HCT116 (cell line): ENCODE results near the gene RECQL5.

Experiments used
- EZH2 ChIP-seq: fragments of 200-600 bp; sonication (generic); IDR thresholded peaks from 2 replicates; pipeline ENCODE4 v1.6.1; 2017; ENCODE audit warnings: antibody characterized with exemption, mixed run types
- POLR2A ChIP-seq: IDR thresholded peaks from 2 replicates; pipeline ENCODE4 v1.7.0; 2011; ENCODE audit warnings: borderline replicate concordance; ENCODE audit not compliant: insufficient read depth, insufficient read length; ENCODE audit errors: extremely low read depth
- SIN3A ChIP-seq: IDR thresholded peaks from 2 replicates; pipeline ENCODE4 v1.6.1; 2012; ENCODE audit warnings: low read depth

DNA sequence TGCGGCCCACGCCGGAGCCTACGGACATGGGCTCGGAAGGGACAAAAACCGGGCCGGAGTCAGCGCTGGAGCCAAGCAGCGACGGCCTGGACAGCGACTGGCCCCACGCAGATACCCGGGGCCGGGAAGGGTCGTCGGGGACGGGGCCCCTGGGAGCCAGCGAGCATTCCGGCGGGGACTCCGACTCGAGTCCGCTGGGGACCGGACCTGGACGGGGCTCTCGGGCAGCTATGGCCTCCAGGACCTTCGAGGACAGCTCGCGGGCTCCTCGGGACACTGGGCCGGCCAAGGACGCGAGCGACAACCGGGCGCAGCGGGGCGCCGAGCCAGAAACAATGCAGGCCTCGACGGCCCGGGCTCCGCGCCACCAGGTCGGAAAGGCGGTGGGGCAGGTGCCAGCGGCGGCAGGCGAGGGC lies 78.3 kb downstream of the RECQL5 start:
- TF ChIP-seq EZH2 (no peak), SIN3A (no peak), POLR2A (no peak)
